Brain microvascular endothelial cell (primary cell): ENCODE data around the gene CCDC8.
A peak's percentile ranks its signal among the peaks of the same experiment; 100 is the strongest.
"Not testable (repeated sequence)": the region's sequence is repeated elsewhere in the genome, so short reads cannot be mapped to it uniquely, and the experiment has no call there.

Experiments used
- DNase-seq: peaks from one replicate; pipeline ENCODE4 v3.0.0-alpha.2; 2020
- H3K27ac ChIP-seq: fragments of 250-450 bp; sonication (Bioruptor Pico); 2 replicates; pipeline ENCODE4 v1.5.1; 2020; ENCODE audit warnings: mild to moderate bottlenecking, moderate library complexity
- H3K27me3 ChIP-seq: fragments of 250-450 bp; sonication (Bioruptor Pico); replicated peaks from 2 replicates; pipeline ENCODE4 v1.5.1; 2020; ENCODE audit warnings: mild to moderate bottlenecking
- H3K36me3 ChIP-seq: fragments of 250-450 bp; sonication (Bioruptor Pico); replicated peaks from 2 replicates; pipeline ENCODE4 v1.5.1; 2020; ENCODE audit warnings: mild to moderate bottlenecking
- H3K4me3 ChIP-seq: 2 replicates; pipeline ENCODE4 v1.5.1; 2011; ENCODE audit warnings: low read depth, mild to moderate bottlenecking, control low read depth, low read length, moderate library complexity
- CTCF ChIP-seq: IDR thresholded peaks from 2 replicates; pipeline ENCODE4 v1.5.1; 2011; ENCODE audit warnings: low read depth, mild to moderate bottlenecking, moderate library complexity, low read length, control low read depth, inconsistent platforms; ENCODE audit errors: missing control alignments
- in situ Hi-C: cut with HindIII; loops from 2 replicates; pipeline ENCODE4 v1.10.0; 2017; ENCODE audit warnings: low sequenced_read_pairs, low pct_ligation_motif_present

Gene CCDC8

DNA sequence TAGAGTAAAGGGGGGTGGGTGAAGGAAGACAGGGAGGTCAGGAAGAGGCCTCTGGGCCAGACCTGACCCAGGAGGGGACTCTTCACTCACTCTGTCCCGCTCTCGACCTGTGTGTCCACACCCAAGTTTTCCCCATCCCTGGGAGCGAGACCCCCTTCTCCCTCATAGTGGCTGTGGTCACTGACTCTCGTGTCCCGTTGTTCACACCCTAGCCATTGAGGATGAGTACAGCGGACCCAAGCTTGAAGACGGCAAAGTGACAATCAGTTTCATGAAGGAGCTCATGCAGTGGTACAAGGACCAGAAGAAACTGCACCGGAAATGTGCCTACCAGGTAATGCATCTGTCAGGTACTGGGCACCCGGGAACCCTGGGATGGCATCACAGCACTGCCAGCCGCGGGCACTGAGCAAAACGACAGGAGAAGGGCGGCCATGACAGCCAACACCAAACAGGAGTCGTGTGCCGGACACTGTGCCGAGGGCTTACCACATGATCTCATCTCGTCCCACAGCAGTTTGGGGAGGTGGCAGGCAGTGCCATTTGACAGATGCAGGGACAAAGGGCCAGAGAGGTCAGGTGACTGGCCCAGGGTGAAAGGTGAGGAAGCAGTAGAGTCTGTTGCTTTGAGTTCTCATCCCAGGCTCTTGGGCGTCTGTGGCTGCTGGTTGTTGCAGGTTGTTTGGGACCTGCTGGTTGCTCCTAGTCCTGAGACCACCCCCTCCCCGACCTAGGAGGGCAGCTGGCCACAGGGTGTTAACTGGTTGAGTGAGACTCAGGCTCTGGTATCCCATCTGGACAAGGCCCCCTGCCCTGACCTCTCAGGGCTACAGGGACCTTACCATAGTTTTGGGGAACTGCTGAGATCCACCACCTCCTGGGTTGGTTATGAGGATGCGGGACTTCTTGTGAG is 36.9 kb downstream of the CCDC8 start:
- Histone ChIP-seq H3K36me3 (peaks cover 23% of the 10 kb centered on the region), H3K27ac (no peak overlapping the region), H3K4me3 (no peak overlapping the region), H3K27me3 (no peaks in the 10 kb centered on the region)
- no peak for DNase-seq
- no peak for TF ChIP-seq CTCF
- in situ Hi-C loops = no loop called here

DNA sequence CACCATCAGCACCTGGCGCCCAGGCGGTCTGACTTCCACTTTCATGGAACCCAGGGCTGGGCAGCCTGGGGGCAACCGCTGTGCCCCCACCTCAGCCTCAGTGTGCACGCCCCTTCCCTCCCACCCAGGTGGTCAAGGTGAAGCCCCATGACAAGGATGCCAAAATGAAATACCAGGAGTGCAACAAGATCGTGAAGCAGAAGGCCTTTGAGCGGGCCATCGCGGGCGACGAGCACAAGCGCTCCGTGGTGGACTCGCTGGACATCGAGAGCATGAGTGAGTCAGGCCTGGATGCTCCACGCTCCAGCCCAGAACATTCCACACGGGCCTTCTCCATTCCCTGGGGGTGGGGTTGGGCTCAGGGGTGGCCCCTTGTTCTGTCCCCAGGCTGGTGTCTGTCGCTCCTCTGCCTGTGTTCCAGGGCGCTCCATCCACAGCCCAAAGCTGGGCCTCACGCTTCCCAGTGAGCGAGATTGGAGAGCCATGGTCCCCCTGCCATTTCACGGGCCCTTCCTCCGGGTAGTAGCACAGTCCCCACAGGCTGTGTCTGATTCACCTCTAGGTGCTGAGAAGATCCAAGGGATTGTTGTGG is 37.8 kb downstream of the CCDC8 start:
- H3K27ac ChIP-seq, H3K4me3 ChIP-seq, DNase-seq, in situ Hi-C loops, H3K27me3 ChIP-seq: not testable (repeated sequence)
- peaks cover 23% of the 10 kb centered on the region for H3K36me3 ChIP-seq

DNA sequence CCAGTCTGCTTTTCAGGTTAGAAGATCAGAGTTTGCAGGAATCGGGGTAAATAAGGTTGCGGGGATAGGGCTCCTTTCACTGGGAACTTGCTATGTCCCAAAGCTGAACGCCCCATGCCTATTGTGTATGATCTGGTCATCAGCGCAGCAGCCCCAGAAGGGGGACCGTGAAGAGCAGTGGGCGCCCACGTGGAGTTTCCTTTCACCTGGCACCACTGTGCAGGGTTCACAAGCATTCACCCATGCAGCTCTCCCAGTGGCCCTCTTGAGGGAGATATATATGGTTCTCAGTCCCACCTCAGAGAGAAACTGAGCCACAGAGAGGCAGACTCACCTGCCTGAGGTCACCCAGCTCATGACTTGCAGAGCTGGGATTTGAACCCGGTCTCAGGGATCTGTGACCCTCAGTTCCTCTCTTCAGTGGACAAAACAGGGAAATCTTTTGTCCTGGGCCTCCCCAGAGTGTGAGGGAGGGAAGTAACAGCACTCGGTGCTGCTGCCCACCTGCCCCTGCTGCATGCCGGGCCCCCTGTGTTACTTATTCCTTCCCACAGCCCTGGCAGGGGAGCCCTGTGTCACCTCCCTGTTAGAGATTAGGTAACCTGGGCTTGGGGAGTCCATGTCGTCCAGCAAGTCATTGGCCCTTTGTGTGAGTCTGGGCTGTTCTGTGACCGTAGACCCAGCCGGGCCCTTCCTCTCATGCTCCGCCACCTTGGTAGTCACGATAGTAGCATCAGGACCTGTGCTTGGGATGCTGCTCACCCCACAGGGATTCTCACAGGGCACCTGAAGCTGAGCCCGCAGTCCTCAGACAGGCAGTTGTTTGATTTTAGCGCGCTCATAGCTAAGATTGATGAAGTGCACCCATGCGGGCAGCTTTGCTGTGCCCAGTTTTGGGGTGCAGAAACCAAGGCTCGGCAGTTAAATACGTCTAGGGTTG is 38.6 kb downstream of the CCDC8 start:
- DNase-seq = no peak
- peaks cover 19% of the 10 kb centered on the region for H3K36me3 ChIP-seq
- H3K27me3 ChIP-seq = no peaks in the 10 kb centered on the region
- no peak overlapping the region for H3K27ac ChIP-seq
- in situ Hi-C loops = no loop called here
- no peak for TF ChIP-seq CTCF
- no peak overlapping the region for H3K4me3 ChIP-seq

DNA sequence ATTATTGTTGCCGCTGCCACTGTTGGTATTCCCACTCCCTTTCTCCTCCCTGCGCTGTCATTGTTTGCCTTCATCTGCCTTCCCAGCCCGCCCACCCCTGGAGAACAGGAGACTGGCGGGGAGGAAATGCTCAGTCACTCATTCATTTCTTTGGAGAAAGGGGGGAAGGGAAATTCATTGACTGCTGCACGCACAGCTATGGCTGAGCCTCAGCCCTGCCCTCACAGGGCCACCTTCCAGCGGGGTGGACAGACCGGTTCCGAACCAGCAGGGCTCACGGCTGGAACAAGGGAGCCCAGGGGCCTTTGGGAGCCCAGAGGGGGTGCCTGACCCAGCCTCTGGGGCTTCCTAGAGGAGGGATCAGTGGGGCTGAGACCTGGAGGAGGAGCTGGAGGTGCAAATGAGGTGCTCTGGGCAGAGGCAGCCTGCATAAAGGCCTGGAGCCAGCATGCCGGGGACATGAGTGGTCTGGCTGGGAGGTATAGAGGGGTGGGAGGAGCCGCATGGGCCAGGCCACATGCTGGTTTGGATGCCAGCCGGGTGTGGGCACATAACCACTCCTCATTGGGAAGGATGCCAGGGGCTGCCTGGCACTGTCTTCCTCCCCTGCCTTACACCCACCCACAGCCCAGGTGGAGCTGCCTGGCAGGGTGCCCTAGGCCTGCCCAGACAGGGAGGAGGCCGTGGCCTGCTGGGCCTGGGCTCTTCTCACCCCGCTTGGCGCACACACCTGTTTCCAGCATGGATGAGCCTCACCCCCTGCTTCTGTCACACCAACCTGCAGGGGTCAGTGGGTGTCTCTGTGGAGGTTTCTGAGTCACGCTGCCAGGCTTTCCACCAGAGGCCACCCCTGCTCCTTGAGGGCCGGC is 39.6 kb downstream of the CCDC8 start:
- H3K27me3 ChIP-seq = no peaks in the 10 kb centered on the region
- TF ChIP-seq CTCF = peak; percentile 2
- in situ Hi-C loops = no loop called here
- H3K4me3 ChIP-seq = no peak overlapping the region
- peak; percentile 68 for DNase-seq
- H3K36me3 ChIP-seq = peaks cover 15% of the 10 kb centered on the region
- peak overlapping the region; percentile 80 for H3K27ac ChIP-seq

DNA sequence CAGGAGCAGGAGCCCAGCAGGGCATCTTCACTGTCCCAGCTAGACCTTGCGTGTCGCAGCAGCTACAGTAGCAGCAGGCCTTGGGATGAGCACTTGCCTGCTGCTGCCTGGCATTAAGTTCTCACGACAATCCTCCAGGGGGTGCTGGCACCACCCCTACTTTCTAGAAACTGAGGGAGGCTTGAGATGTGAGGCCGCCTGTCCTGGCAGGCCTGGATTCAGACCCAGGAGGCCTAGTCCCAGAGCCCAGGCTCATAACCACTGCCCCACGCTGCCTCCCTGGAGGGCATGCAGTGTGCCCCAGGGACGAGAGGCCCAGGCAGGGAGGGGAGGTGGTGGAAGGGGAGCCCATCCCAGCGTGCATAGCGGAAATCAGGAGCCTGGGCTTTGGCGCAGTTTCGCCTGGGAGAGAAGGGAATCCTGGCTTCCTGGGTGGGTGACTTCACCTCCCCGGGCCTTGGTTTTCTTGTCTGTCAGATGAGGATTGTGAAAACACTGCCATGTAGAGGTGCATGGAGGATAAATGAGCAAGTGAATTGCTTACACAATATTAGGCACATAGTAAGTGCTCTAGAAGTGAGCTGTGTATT is 40.4 kb downstream of the CCDC8 start:
- in situ Hi-C loops = no loop called here
- no peaks in the 10 kb centered on the region for H3K27me3 ChIP-seq
- peak; percentile 69 for TF ChIP-seq CTCF
- peaks cover 15% of the 10 kb centered on the region for H3K36me3 ChIP-seq
- peak overlapping the region; percentile 80 for H3K27ac ChIP-seq
- peak; percentile 18 for DNase-seq
- no peak overlapping the region for H3K4me3 ChIP-seq
